ENCODE measurements around the gene TMPRSS11A.

GRCh38 chr4:67892905-67893304 lies 70.4 kb downstream of the TMPRSS11A start:
- TF ChIP-seq, protein P1, sequence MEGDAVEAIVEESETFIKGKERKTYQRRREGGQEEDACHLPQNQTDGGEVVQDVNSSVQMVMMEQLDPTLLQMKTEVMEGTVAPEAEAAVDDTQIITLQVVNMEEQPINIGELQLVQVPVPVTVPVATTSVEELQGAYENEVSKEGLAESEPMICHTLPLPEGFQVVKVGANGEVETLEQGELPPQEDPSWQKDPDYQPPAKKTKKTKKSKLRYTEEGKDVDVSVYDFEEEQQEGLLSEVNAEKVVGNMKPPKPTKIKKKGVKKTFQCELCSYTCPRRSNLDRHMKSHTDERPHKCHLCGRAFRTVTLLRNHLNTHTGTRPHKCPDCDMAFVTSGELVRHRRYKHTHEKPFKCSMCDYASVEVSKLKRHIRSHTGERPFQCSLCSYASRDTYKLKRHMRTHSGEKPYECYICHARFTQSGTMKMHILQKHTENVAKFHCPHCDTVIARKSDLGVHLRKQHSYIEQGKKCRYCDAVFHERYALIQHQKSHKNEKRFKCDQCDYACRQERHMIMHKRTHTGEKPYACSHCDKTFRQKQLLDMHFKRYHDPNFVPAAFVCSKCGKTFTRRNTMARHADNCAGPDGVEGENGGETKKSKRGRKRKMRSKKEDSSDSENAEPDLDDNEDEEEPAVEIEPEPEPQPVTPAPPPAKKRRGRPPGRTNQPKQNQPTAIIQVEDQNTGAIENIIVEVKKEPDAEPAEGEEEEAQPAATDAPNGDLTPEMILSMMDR (IDR thresholded peaks at IDR 0.05; ENCODE audit: insufficient read depth, low read depth, low read length), result no peak
- TF ChIP-seq EZH2 (IDR thresholded peaks at IDR 0.05; ENCODE audit: insufficient read depth, low read length), result no peak

Data from astrocyte (in vitro differentiated cells and primary cell).